Ovary (tissue), 9 donors: ENCODE data around the gene OTOS. TPM values are rescaled to one million over a fixed set of nuclear protein-coding genes. Genes with fewer than 3 reads are reported as not detected.

Experiments used
- DNase-seq, 5 donors: peaks; one replicate each; pipeline ENCODE4 v3.0.0-alpha.2; 2019 to 2020
- H3K27ac ChIP-seq, 2 donors: fragments of 200-600 bp; one replicate each; pipeline versions ENCODE4 v1.5.1 to v1.8.0; 2019 to 2022
- H3K27me3 ChIP-seq: fragments of 200-600 bp; one replicate; pipeline ENCODE4 v1.8.0; 2022
- H3K36me3 ChIP-seq: fragments of 200-600 bp; sonication (generic); one replicate; pipeline ENCODE4 v1.5.1; 2019
- H3K4me1 ChIP-seq: one replicate; pipeline ENCODE4 v1.8.1; 2013; ENCODE audit warnings: mild to moderate bottlenecking, moderate library complexity; ENCODE audit not compliant: insufficient read depth
- H3K4me3 ChIP-seq: fragments of 200-600 bp; sonication (generic); one replicate; pipeline ENCODE4 v1.5.1; 2017
- H3K9me3 ChIP-seq, 2 donors: fragments of 200-600 bp in 1 of 2; sonication (generic) in 1 of 2; one replicate each; pipeline versions ENCODE4 v1.5.1 to v1.8.1; 2013 to 2019; ENCODE audit warnings: mild to moderate bottlenecking in 1 of 2, moderate library complexity in 1 of 2
- EP300 ChIP-seq: sonication (generic); formaldehyde crosslinking; IDR thresholded peaks from one replicate; pipeline ENCODE4 v1.6.1; 2017; ENCODE audit warnings: antibody characterized with exemption
- POLR2A ChIP-seq: fragments of 450-650 bp; IDR thresholded peaks from one replicate; pipeline ENCODE4 v1.6.1; 2017; ENCODE audit warnings: antibody characterized with exemption, mild to moderate bottlenecking, moderate library complexity
- WGBS, 3 donors: extraction: QIAGEN DNeasy Blood & Tissue Kit in 1 of 3; methylation state at CpG; one replicate each; pipeline versions ENCODE4 v1.1.5 to v1.1.7; 2013 to 2017; 5-methylcytosine and 5-hydroxymethylcytosine counted together
- intact Hi-C, 4 donors: fragments of 100-400 bp; cut with DNase I; formaldehyde crosslinking; loops; one replicate each; pipeline versions ENCODE4 v1.11.0 to v1.15.1; 2022 to 2023
- polyA plus RNA-seq, 2 donors: library from polyadenylated mRNA; stranded (reverse); fragments of 200-250 nt in 1 of 2; fragments of 350-450 nt in 1 of 2; fragmentation: Illumina TruSeq in 1 of 2; extraction: RNeasy Lipid Tissue Mini Kit (QIAGEN cat#74804) in 1 of 2; gene quantifications; one replicate each; pipeline ENCODE4 v1.2.3, GENCODE V29; 2013 to 2014
- total RNA-seq, 7 donors: library from RNA; depleted of rRNA in 2 of 7; stranded (reverse); fragments of >200 nt in 2 of 7; fragmentation: NEBNext Ultra II Directional in 3 of 7; extraction: Animal tissue kit (Norgen Biotek cat#: 25700) in 3 of 7; gene quantifications; one replicate each; pipeline versions ENCODE4 v1.1.0 to v1.2.4, GENCODE V29; 2016 to 2023
- TF ChIP-seq, protein P1 (sequence below), 3 donors: fragments of 450-650 bp in 2 of 3; fragments of 200-600 bp in 1 of 3; IDR thresholded peaks; one replicate each; pipeline versions ENCODE4 v1.5.1 to v1.8.0; 2016 to 2022; ENCODE audit warnings: antibody characterized with exemption in 3 of 3, mild to moderate bottlenecking in 1 of 3
- donor health status: DM: no; HTN: no; CAD: no; lungs with moderate emphysema.
- donor health status: DM: no; HTN: no; CAD: no.
- donor health status: Bipolar disorder and iron deficiency.
- donor health status: DM: yes; HTN: yes; CAD: no.
- donor health status: DM: no; HTN: no; CAD: no.
- donor health status: DM: yes; HTN: yes; CAD: no.

Gene OTOS
- total and polyA plus RNA-seq, 9 donors, result not detected

DNA sequence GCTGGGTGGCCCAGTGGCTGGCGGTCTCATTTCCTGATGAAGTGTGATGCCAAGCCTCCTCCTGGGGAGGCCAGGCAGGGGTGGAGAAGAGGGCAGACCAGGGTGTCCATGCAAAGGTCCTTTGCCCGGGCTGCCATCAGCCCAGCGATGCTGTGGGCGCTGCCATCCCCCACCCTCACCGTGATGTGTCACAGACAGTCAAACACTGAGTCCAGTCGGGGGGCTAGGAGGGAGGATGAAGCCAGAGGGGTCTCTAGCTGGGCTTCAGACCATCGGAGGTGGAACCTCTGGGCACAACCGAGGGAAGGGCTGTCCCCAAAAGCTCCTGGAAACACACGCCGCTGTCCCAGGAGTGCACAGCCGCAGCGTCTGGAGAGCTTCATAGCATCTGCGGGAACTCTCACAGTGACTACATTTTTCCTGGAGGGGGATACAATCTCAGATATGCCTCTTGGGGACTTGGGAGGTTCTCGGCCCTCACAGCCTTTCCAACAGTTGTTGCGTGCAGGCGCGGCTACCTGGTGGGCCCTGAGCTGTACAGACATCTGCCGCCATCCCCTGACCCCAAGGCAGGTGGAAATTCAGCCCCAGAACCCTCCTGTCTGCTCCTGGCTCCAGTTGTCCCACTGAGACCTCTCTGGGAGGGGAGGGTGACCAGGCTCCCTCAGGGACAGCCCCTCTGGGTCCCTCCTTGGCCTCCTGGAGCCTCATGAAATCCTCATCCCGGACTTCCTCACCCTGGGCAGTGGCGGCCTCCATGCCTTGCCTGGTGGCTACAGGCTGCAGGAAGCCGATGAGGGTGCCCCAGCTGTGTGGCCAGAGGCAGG, 26.5 kb upstream of the OTOS start:
- Histone ChIP-seq H3K9me3 (no peaks in the 10 kb centered on the region), H3K4me3 (no peak overlapping the region), H3K27ac (no peak overlapping the region), H3K36me3 (no peaks in the 10 kb centered on the region), H3K4me1 (peaks cover 2% of the 10 kb centered on the region), H3K27me3 (no peaks in the 10 kb centered on the region)
- intact Hi-C loops, result no loop called here
- peak in 1 of 5 donors; percentile 7 for DNase-seq
- 86 to 91% (median 90%) methylated on average over 20 to 21 of the region's 21 CpGs for WGBS, 3 donors
- TF ChIP-seq POLR2A, result no peak

- Histone ChIP-seq H3K4me3 (no peak overlapping the region), H3K27me3 (no peaks in the 10 kb centered on the region), H3K9me3 (no peaks in the 10 kb centered on the region), H3K36me3 (no peaks in the 10 kb centered on the region), H3K27ac (no peak overlapping the region), H3K4me1 (peaks cover 2% of the 10 kb centered on the region)
- 81 to 86% (median 82%) methylated on average over 5 of the region's 5 CpGs for WGBS, 3 donors
- TF ChIP-seq, protein P1, sequence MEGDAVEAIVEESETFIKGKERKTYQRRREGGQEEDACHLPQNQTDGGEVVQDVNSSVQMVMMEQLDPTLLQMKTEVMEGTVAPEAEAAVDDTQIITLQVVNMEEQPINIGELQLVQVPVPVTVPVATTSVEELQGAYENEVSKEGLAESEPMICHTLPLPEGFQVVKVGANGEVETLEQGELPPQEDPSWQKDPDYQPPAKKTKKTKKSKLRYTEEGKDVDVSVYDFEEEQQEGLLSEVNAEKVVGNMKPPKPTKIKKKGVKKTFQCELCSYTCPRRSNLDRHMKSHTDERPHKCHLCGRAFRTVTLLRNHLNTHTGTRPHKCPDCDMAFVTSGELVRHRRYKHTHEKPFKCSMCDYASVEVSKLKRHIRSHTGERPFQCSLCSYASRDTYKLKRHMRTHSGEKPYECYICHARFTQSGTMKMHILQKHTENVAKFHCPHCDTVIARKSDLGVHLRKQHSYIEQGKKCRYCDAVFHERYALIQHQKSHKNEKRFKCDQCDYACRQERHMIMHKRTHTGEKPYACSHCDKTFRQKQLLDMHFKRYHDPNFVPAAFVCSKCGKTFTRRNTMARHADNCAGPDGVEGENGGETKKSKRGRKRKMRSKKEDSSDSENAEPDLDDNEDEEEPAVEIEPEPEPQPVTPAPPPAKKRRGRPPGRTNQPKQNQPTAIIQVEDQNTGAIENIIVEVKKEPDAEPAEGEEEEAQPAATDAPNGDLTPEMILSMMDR (IDR thresholded peaks at IDR 0.05), result no peak
- TF ChIP-seq EP300, result no peak
- no peak for TF ChIP-seq POLR2A
- intact Hi-C loops, result no loop called here
- no peak for DNase-seq
These were observed 25.7 kb upstream of the OTOS start for GRCh38 chr2:240166191-240166590.

DNA sequence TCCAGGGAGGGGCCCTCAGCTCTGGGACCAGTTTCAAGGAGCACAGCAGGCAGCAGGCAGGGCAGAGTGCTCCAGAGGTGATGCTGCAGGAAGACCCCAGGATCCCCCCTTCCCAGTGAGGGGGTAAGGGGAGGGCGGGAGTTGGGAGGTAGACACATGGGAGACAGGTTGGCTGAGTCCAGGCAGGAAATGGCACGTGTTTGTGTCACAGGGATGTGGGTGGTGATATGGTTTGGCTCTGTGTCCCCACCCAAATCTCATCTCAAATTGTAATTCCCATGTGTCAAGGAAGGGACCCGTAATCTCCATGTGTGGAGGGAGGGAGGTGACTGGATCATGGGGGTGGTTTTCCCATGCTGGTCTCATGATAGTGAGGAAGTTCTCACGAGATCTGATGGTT, 25.2 kb upstream of the OTOS start:
- no peak overlapping the region for H3K27ac ChIP-seq
- no peak overlapping the region for H3K4me3 ChIP-seq
- no peaks in the 10 kb centered on the region for H3K27me3 ChIP-seq
- intact Hi-C loops, result no loop called here
- TF ChIP-seq, protein P1 (IDR thresholded peaks at IDR 0.05), result no peak
- TF ChIP-seq POLR2A (no peak), EP300 (no peak)
- 58 to 62% (median 62%) methylated on average over 4 of the region's 4 CpGs for WGBS, 3 donors
- H3K9me3 ChIP-seq, result no peaks in the 10 kb centered on the region
- peaks cover 2% of the 10 kb centered on the region for H3K4me1 ChIP-seq
- peak in 1 of 5 donors; percentile 4 for DNase-seq
- no peaks in the 10 kb centered on the region for H3K36me3 ChIP-seq

DNA sequence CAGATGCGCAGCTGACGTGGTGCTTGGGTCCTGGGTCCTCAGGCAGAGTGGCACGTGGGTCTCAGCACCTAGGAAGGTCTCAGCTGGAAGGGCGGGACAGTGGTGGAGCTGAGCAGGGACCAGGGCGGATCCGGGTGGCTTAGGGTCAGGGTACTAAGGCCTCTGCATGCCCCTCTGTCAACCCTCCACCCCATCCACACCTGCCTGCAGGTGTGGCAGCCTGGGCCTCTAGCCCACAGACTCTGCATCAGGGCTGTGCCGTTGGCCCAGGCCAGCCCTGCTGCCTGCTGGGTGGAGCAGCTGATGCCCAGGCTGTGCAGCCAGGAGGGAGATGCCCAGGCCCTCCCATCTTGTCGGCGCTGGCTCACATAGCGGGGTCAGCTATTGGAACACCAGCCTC, 24.6 kb upstream of the OTOS start:
- TF ChIP-seq EP300 (no peak), POLR2A (no peak)
- TF ChIP-seq, protein P1 (IDR thresholded peaks at IDR 0.05), result no peak

GRCh38 chr2:240164586-240164985, 24.1 kb upstream of the OTOS start:
- intact Hi-C loops, result no loop called here
- Histone ChIP-seq H3K36me3 (no peaks in the 10 kb centered on the region), H3K27me3 (no peaks in the 10 kb centered on the region), H3K9me3 (no peaks in the 10 kb centered on the region), H3K4me1 (no peaks in the 10 kb centered on the region), H3K4me3 (no peak overlapping the region), H3K27ac (no peak overlapping the region)
- TF ChIP-seq EP300 (no peak), POLR2A (no peak)
- TF ChIP-seq, protein P1 (IDR thresholded peaks at IDR 0.05), result no peak
- DNase-seq, result peak in 2 of 5 donors; percentile 3 to 11
- WGBS, 3 donors, result 52 to 64% (median 56%) methylated on average over 5 of the region's 5 CpGs

More for the DNA sequence above, 24.6 kb upstream of the OTOS start:
- Histone ChIP-seq H3K4me1 (no peaks in the 10 kb centered on the region), H3K27me3 (no peaks in the 10 kb centered on the region), H3K9me3 (no peaks in the 10 kb centered on the region), H3K4me3 (no peak overlapping the region), H3K36me3 (no peaks in the 10 kb centered on the region), H3K27ac (no peak overlapping the region)
- WGBS, 3 donors, result 80 to 91% (median 89%) methylated on average over 10 of the region's 10 CpGs
- peak in 2 of 5 donors; percentile 2 to 21 for DNase-seq
- intact Hi-C loops, result no loop called here
